Liver (tissue), 10 donors: Measurements from ENCODE around the gene STAM. TPM values are rescaled to one million over a fixed set of nuclear protein-coding genes. Genes with fewer than 3 reads are reported as not detected.

ENCODE experiments used
- DNase-seq: peaks from one replicate; pipeline ENCODE4 v3.0.0-alpha.2; 2017; ENCODE audit warnings: low spot score
- H3K27ac ChIP-seq, 2 donors: one replicate each; pipeline ENCODE4 v1.7.0; 2013; ENCODE audit warnings: inconsistent platforms in 2 of 2, low read length in 2 of 2, control low read depth in 1 of 2, low read depth in 1 of 2, mild to moderate bottlenecking in 1 of 2
- H3K27me3 ChIP-seq, 4 donors: one replicate each; pipeline versions ENCODE4 v1.6.1 to v1.7.0; 2013; ENCODE audit warnings: low read length in 3 of 4, inconsistent platforms in 1 of 4, mild to moderate bottlenecking in 1 of 4, moderate library complexity in 1 of 4; ENCODE audit not compliant: control insufficient read depth in 4 of 4, insufficient read depth in 4 of 4
- H3K36me3 ChIP-seq, 4 donors: one replicate each; pipeline versions ENCODE4 v1.6.1 to v1.7.0; 2013; ENCODE audit warnings: low read length in 3 of 4, mild to moderate bottlenecking in 3 of 4, low read depth in 1 of 4, moderate library complexity in 1 of 4; ENCODE audit not compliant: control insufficient read depth in 4 of 4, insufficient read depth in 3 of 4
- H3K4me1 ChIP-seq, 4 donors: one replicate each; pipeline versions ENCODE4 v1.6.1 to v1.7.0; 2013; ENCODE audit warnings: low read length in 3 of 4, mild to moderate bottlenecking in 3 of 4, moderate library complexity in 1 of 4; ENCODE audit not compliant: control insufficient read depth in 4 of 4, insufficient read depth in 4 of 4
- H3K4me3 ChIP-seq, 3 donors: one replicate each; pipeline versions ENCODE4 v1.6.1 to v1.7.0; 2013; ENCODE audit warnings: low read length in 3 of 3, control low read depth in 1 of 3, low read depth in 1 of 3, mild to moderate bottlenecking in 1 of 3
- H3K9ac ChIP-seq, 2 donors: one replicate each; pipeline ENCODE4 v1.7.0; 2013; ENCODE audit warnings: low read length in 2 of 2, mild to moderate bottlenecking in 2 of 2, moderate library complexity in 2 of 2, control low read depth in 1 of 2, low read depth in 1 of 2
- H3K9me3 ChIP-seq, 4 donors: one replicate each; pipeline versions ENCODE4 v1.6.1 to v1.7.0; 2013; ENCODE audit warnings: low read length in 3 of 4; ENCODE audit not compliant: control insufficient read depth in 4 of 4
- ATF3 ChIP-seq: IDR thresholded peaks from 2 replicates; pipeline ENCODE4 v1.6.1; 2016; ENCODE audit warnings: antibody characterized with exemption
- EGR1 ChIP-seq, 2 donors: IDR thresholded peaks; 2 replicates each; pipeline ENCODE4 v1.6.1; 2016 to 2018; ENCODE audit warnings: antibody characterized with exemption in 2 of 2, low read depth in 2 of 2
- FOXA1 ChIP-seq: IDR thresholded peaks from 2 replicates; pipeline ENCODE4 v1.6.1; 2016; ENCODE audit warnings: antibody characterized with exemption
- FOXA2 ChIP-seq: IDR thresholded peaks from 2 replicates; pipeline ENCODE4 v1.6.1; 2016; ENCODE audit warnings: antibody characterized with exemption
- GABPA ChIP-seq, 2 donors: IDR thresholded peaks in 1 of 2; conservative IDR thresholded peaks in 1 of 2; 2 replicates each; pipeline ENCODE4 v1.6.1; 2016; ENCODE audit warnings: antibody characterized with exemption in 2 of 2, mild to moderate bottlenecking in 1 of 2, moderate library complexity in 1 of 2
- HNF4A ChIP-seq, 2 donors: conservative IDR thresholded peaks; 2 replicates each; pipeline ENCODE4 v1.6.1; 2016; ENCODE audit warnings: antibody characterized with exemption in 2 of 2, mild to moderate bottlenecking in 2 of 2
- HNF4G ChIP-seq: IDR thresholded peaks from 2 replicates; pipeline ENCODE4 v1.6.1; 2016; ENCODE audit warnings: antibody characterized with exemption
- JUND ChIP-seq, 2 donors: IDR thresholded peaks; 2 replicates each; pipeline ENCODE4 v1.6.1; 2016; ENCODE audit warnings: antibody characterized with exemption in 2 of 2
- MAX ChIP-seq: IDR thresholded peaks from 2 replicates; pipeline ENCODE4 v1.6.1; 2016; ENCODE audit warnings: antibody characterized with exemption
- NR2F2 ChIP-seq: IDR thresholded peaks from 2 replicates; pipeline ENCODE4 v1.6.1; 2016; ENCODE audit warnings: antibody characterized with exemption
- RAD21 ChIP-seq, 2 donors: IDR thresholded peaks; 2 replicates each; pipeline ENCODE4 v1.6.1; 2016; ENCODE audit warnings: antibody characterized with exemption in 2 of 2, mild to moderate bottlenecking in 2 of 2
- REST ChIP-seq: IDR thresholded peaks from 2 replicates; pipeline ENCODE4 v1.6.1; 2016; ENCODE audit warnings: antibody characterized with exemption, mild to moderate bottlenecking
- RXRA ChIP-seq, 2 donors: IDR thresholded peaks; 2 replicates each; pipeline ENCODE4 v1.6.1; 2017 to 2018; ENCODE audit warnings: antibody characterized with exemption in 2 of 2, mild to moderate bottlenecking in 1 of 2
- SP1 ChIP-seq: IDR thresholded peaks from 2 replicates; pipeline ENCODE4 v1.6.1; 2018; ENCODE audit warnings: antibody characterized with exemption, mild to moderate bottlenecking
- ZBTB33 ChIP-seq: IDR thresholded peaks from 2 replicates; pipeline ENCODE4 v1.6.1; 2016; ENCODE audit warnings: antibody characterized with exemption
- WGBS: extraction: QIAGEN DNeasy Blood & Tissue Kit; methylation state at CpG from one replicate; pipeline ENCODE4 v1.1.7; 2013; 5-methylcytosine and 5-hydroxymethylcytosine counted together
- polyA plus RNA-seq, 2 donors: library from polyadenylated mRNA; stranded (reverse) in 1 of 2; unstranded in 1 of 2; fragments of 200-250 nt in 1 of 2; fragments of >200 nt in 1 of 2; fragmentation: Nextera tagmentation in 1 of 2; extraction: Ambion mirVana in 1 of 2; gene quantifications; one replicate each; pipeline versions ENCODE4 v1.2.1 to v1.2.3, GENCODE V29; 2013 to 2015
- small RNA-seq: library from RNA; depleted of rRNA; stranded (forward); fragments of <200 nt; gene quantifications from one replicate; pipeline ENCODE3, GENCODE V24; 2014
- total RNA-seq, 2 donors: library from RNA; depleted of rRNA; stranded (reverse); fragments of >200 nt; gene quantifications; one replicate each; pipeline ENCODE4 v1.2.3, GENCODE V29; 2014
- TF ChIP-seq, protein P1 (sequence below): fragments of 150-350 bp; IDR thresholded peaks from 2 replicates; pipeline ENCODE4 v1.5.1; 2017; ENCODE audit warnings: improper control_type of control experiment, low read depth, low read length; ENCODE audit not compliant: missing input control
- donor health status: healthy.
- donor health status: healthy.
- donor health status: healthy.
- donor health status: healthy.
- donor health status: healthy.

STAM gene
- total and polyA plus RNA-seq, 4 donors, result 4.9 to 32.4 (median 6.7) TPM

GRCh38 chr10:17764142-17764541, 120.2 kb downstream of the STAM start:
- no peak for DNase-seq
- H3K27ac ChIP-seq, result no peak overlapping the region
- H3K9ac ChIP-seq, result no peak overlapping the region
- H3K9me3 ChIP-seq, result no peaks in the 10 kb centered on the region
- no peaks in the 10 kb centered on the region for H3K27me3 ChIP-seq
- WGBS, result 74% methylated on average over 4 of the region's 4 CpGs
- peaks cover 0 to 2% (median 0%) of the 10 kb centered on the region in 4 donors for H3K4me1 ChIP-seq
- no peak for TF ChIP-seq FOXA1
- no peak for TF ChIP-seq REST
- no peak for TF ChIP-seq MAX
- TF ChIP-seq ZBTB33, result no peak
- TF ChIP-seq RXRA (IDR thresholded peaks at IDR 0.05), result no peak
- TF ChIP-seq RAD21 (IDR thresholded peaks at IDR 0.05), result no peak
- no peak for TF ChIP-seq SP1
- TF ChIP-seq HNF4A (conservative IDR thresholded peaks at IDR 0.05), result no peak
- TF ChIP-seq GABPA (IDR thresholded peaks at IDR 0.05 in 1 of 2, conservative IDR thresholded peaks at IDR 0.05 in 1 of 2), result no peak
- TF ChIP-seq FOXA2, result no peak
- no peak overlapping the region for H3K4me3 ChIP-seq
- H3K36me3 ChIP-seq, result no peaks in the 10 kb centered on the region

- Histone ChIP-seq H3K9ac (no peak overlapping the region), H3K36me3 (no peaks in the 10 kb centered on the region), H3K9me3 (no peaks in the 10 kb centered on the region), H3K27ac (no peak overlapping the region), H3K4me1 (peaks cover 0 to 2% (median 0%) of the 10 kb centered on the region in 4 donors), H3K4me3 (no peak overlapping the region), H3K27me3 (no peaks in the 10 kb centered on the region)
- DNase-seq, result no peak
- WGBS, result 61% methylated on average over 3 of the region's 3 CpGs
- TF ChIP-seq JUND (IDR thresholded peaks at IDR 0.05), result no peak
- no peak for TF ChIP-seq ATF3
- TF ChIP-seq, protein P1, sequence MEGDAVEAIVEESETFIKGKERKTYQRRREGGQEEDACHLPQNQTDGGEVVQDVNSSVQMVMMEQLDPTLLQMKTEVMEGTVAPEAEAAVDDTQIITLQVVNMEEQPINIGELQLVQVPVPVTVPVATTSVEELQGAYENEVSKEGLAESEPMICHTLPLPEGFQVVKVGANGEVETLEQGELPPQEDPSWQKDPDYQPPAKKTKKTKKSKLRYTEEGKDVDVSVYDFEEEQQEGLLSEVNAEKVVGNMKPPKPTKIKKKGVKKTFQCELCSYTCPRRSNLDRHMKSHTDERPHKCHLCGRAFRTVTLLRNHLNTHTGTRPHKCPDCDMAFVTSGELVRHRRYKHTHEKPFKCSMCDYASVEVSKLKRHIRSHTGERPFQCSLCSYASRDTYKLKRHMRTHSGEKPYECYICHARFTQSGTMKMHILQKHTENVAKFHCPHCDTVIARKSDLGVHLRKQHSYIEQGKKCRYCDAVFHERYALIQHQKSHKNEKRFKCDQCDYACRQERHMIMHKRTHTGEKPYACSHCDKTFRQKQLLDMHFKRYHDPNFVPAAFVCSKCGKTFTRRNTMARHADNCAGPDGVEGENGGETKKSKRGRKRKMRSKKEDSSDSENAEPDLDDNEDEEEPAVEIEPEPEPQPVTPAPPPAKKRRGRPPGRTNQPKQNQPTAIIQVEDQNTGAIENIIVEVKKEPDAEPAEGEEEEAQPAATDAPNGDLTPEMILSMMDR, result no peak
- TF ChIP-seq NR2F2, result no peak
- TF ChIP-seq EGR1 (IDR thresholded peaks at IDR 0.05; ENCODE audit: low read depth in 2 of 2), result no peak
- no peak for TF ChIP-seq RXRA (IDR thresholded peaks at IDR 0.05)
- TF ChIP-seq HNF4A (conservative IDR thresholded peaks at IDR 0.05), result no peak
- TF ChIP-seq HNF4G, result no peak
- TF ChIP-seq MAX, result no peak
- no peak for TF ChIP-seq FOXA1
Measured at GRCh38 chr10:17765602-17766001, 121.7 kb downstream of the STAM start.

Small RNA genes within 50 kb of the gene (small RNA-seq; reads per million reads assigned to genes)
- gene AC069542.2, result not detected

Other genes starting within 250 kb of the STAM start
- 1 to 10 TPM; 1.5 to 5.8 TPM for gene ST8SIA6, start 189.6 kb upstream of the STAM start, total RNA-seq
- gene ST8SIA6, start 189.6 kb upstream of the STAM start, polyA plus RNA-seq, result under 1 TPM; 0.53 to 0.54 TPM
- 1 to 10 TPM; 2.2 to 7.8 TPM for gene HACD1, start 26.8 kb upstream of the STAM start, total RNA-seq
- 1 to 10 TPM; 1.0 to 1.3 TPM for gene HACD1, start 26.8 kb upstream of the STAM start, polyA plus RNA-seq
- gene TMEM236, start 108.0 kb downstream of the STAM start, total RNA-seq, result under 1 TPM; 0.17 to 0.28 TPM
- under 1 TPM; 0.07 to 0.08 TPM for gene TMEM236, start 108.0 kb downstream of the STAM start, polyA plus RNA-seq
- gene MRC1, start 165.2 kb downstream of the STAM start, total RNA-seq, result 10 to 100 TPM; 34.6 to 47.0 TPM
- 10 to 100 TPM in 1 of 2 donors, 1 to 10 TPM in 1; 9.2 to 33.6 TPM for gene MRC1, start 165.2 kb downstream of the STAM start, polyA plus RNA-seq